K562 (cell line): ENCODE measurements around the gene HNRNPF. TPM values are rescaled to one million over a fixed set of nuclear protein-coding genes. Genes with fewer than 3 reads are reported as not detected.
A peak's percentile ranks its signal among the peaks of the same experiment; 100 is the strongest.

Experiments
- CC2D1A ChIP-seq: fragments of 450-650 bp; IDR thresholded peaks from 2 replicates; pipeline ENCODE4 v1.6.1; 2017; ENCODE audit warnings: mild to moderate bottlenecking
- E2F6 ChIP-seq, 2 experiments: IDR thresholded peaks; 2 replicates each; pipeline ENCODE4 v1.6.1; 2011; ENCODE audit warnings: borderline replicate concordance in 1 of 2, control low read depth in 1 of 2, low read depth in 1 of 2, low read length in 1 of 2, mild to moderate bottlenecking in 1 of 2, mixed read lengths in 1 of 2, moderate library complexity in 1 of 2; ENCODE audit not compliant: insufficient read depth in 1 of 2, insufficient read length in 1 of 2, poor library complexity in 1 of 2, severe bottlenecking in 1 of 2; ENCODE audit errors: extremely low read depth in 1 of 2
- ELF1 ChIP-seq: fragments of 200-800 bp; sonication (Bioruptor generic); IDR thresholded peaks from 2 replicates; pipeline ENCODE4 v1.6.1; 2016; ENCODE audit warnings: missing genetic modification characterization, missing compliant biosample characterization
- FOXJ3 ChIP-seq: sonication (generic); formaldehyde crosslinking; IDR thresholded peaks from 2 replicates; pipeline ENCODE4 v1.4.0; 2020; ENCODE audit warnings: mild to moderate bottlenecking, missing genetic modification reagents
- GABPB1 ChIP-seq: sonication (generic); formaldehyde crosslinking; IDR thresholded peaks from 2 replicates; pipeline ENCODE4 v1.8.0; 2022; ENCODE audit warnings: mild to moderate bottlenecking, missing genetic modification reagents
- GATAD2A ChIP-seq: fragments of 450-650 bp; IDR thresholded peaks from 2 replicates; pipeline ENCODE4 v1.6.1; 2017
- GTF2A2 ChIP-seq: IDR thresholded peaks from 2 replicates; pipeline ENCODE4 v1.6.1; 2016; ENCODE audit warnings: mild to moderate bottlenecking, missing genetic modification characterization, missing compliant biosample characterization
- HDAC2 ChIP-seq: fragments of 450-650 bp; IDR thresholded peaks from 2 replicates; pipeline ENCODE4 v1.6.1; 2016; ENCODE audit warnings: mild to moderate bottlenecking
- HOMEZ ChIP-seq: fragments of 250-450 bp; sonication (Bioruptor Pico); IDR thresholded peaks from 2 replicates; pipeline ENCODE4 v1.4.0; 2020; ENCODE audit warnings: mild to moderate bottlenecking, moderate library complexity
- LCOR ChIP-seq: sonication (generic); formaldehyde crosslinking; IDR thresholded peaks from 2 replicates; pipeline ENCODE4 v1.8.0; 2022; ENCODE audit warnings: mild to moderate bottlenecking, missing genetic modification reagents
- MBD2 ChIP-seq: sonication (generic); IDR thresholded peaks from 2 replicates; pipeline ENCODE4 v1.6.1; 2016; ENCODE audit warnings: low read depth, borderline replicate concordance
- MLX ChIP-seq, 2 experiments: fragments of 450-650 bp in 1 of 2; sonication (generic) in 1 of 2; formaldehyde crosslinking; conservative IDR thresholded peaks; 2 replicates each; pipeline versions ENCODE4 v1.4.0 to v1.8.1; 2020 to 2022; ENCODE audit warnings: mild to moderate bottlenecking in 1 of 2, missing genetic modification reagents in 1 of 2
- NUFIP1 ChIP-seq: fragments of 450-650 bp; IDR thresholded peaks from 2 replicates; pipeline ENCODE4 v1.6.1; 2018; ENCODE audit not compliant: partially characterized antibody
- RBM22 ChIP-seq: fragments of 200-400 bp; formaldehyde crosslinking; IDR thresholded peaks from 2 replicates; pipeline ENCODE4 v1.6.1; 2018; ENCODE audit warnings: low read length, low read depth; ENCODE audit not compliant: poor library complexity, severe bottlenecking
- SIN3A ChIP-seq, 2 experiments: fragments of 150-350 bp in 1 of 2; IDR thresholded peaks; 2 replicates each; pipeline ENCODE4 v1.6.1; 2011 to 2016; ENCODE audit warnings: borderline replicate concordance in 2 of 2, low read depth in 2 of 2, low read length in 2 of 2, mild to moderate bottlenecking in 2 of 2, moderate library complexity in 2 of 2; ENCODE audit not compliant: control insufficient read depth in 1 of 2
- SMARCC2 ChIP-seq: fragments of 450-650 bp; IDR thresholded peaks from 2 replicates; pipeline ENCODE4 v1.6.1; 2017; ENCODE audit warnings: antibody characterized with exemption, moderate library complexity, mild to moderate bottlenecking, low read depth
- SRSF3 ChIP-seq: fragments of 200-400 bp; formaldehyde crosslinking; IDR thresholded peaks from 2 replicates; pipeline ENCODE4 v1.6.1; 2016; ENCODE audit warnings: mild to moderate bottlenecking, low read length, moderate library complexity; ENCODE audit not compliant: insufficient read depth
- SRSF7 ChIP-seq: fragments of 200-400 bp; formaldehyde crosslinking; optimal IDR thresholded peaks from 2 replicates; pipeline ENCODE3; 2017; ENCODE audit warnings: mild to moderate bottlenecking, low read depth, low read length
- SRSF9 ChIP-seq: fragments of 200-400 bp; formaldehyde crosslinking; IDR thresholded peaks from 2 replicates; pipeline ENCODE4 v1.6.1; 2017; ENCODE audit warnings: low read depth, low read length, borderline replicate concordance
- TRIM28 ChIP-seq: fragments of 450-650 bp; IDR thresholded peaks from 2 replicates; pipeline ENCODE4 v1.6.1; 2017
- XRCC3 ChIP-seq: fragments of 450-650 bp; IDR thresholded peaks from 2 replicates; pipeline ENCODE4 v1.6.1; 2017; ENCODE audit warnings: mild to moderate bottlenecking, moderate library complexity
- ZNF165 ChIP-seq: fragments of 250-450 bp; sonication (Bioruptor Pico); IDR thresholded peaks from 2 replicates; pipeline ENCODE4 v1.4.0; 2020; ENCODE audit warnings: borderline replicate concordance
- ZNF232 ChIP-seq: sonication (generic); formaldehyde crosslinking; IDR thresholded peaks from 2 replicates; pipeline ENCODE4 v1.8.0; 2022; ENCODE audit warnings: mild to moderate bottlenecking, missing genetic modification reagents
- ZNF277 ChIP-seq: fragments of 250-450 bp; sonication (Bioruptor Pico); IDR thresholded peaks from 2 replicates; pipeline ENCODE4 v1.8.0; 2022; ENCODE audit warnings: inconsistent platforms, mild to moderate bottlenecking, moderate library complexity, borderline replicate concordance
- ZNF324 ChIP-seq: fragments of 250-450 bp; sonication (Bioruptor Pico); IDR thresholded peaks from 2 replicates; pipeline ENCODE4 v1.4.0; 2020; ENCODE audit warnings: mild to moderate bottlenecking
- polyA plus RNA-seq, 8 experiments: library from polyadenylated mRNA; depleted of rRNA in 4 of 8; stranded (reverse) in 5 of 8; unstranded in 3 of 8; fragments of >200 nt; fragmentation: Nextera tagmentation in 2 of 8; fragmentation: Illumina TruSeq in 1 of 8; extraction: Ambion mirVana in 2 of 8; extraction: Trizol in 1 of 8; gene quantifications; 2 replicates each; pipeline versions ENCODE4 v1.2.1 to v1.2.3, GENCODE V29; 2011 to 2014; ENCODE audit warnings: inconsistent platforms in 1 of 8, missing spikeins in 1 of 8
- total RNA-seq, 7 experiments: library from RNA; depleted of rRNA in 6 of 7; stranded (reverse); fragments of >200 nt in 6 of 7; fragmentation: Illumina TruSeq in 2 of 7; extraction: Trizol in 2 of 7; gene quantifications; 2 replicates each; pipeline versions ENCODE4 v1.2.1 to v1.2.3, GENCODE V29; 2011 to 2021; ENCODE audit warnings: low replicate concordance in 1 of 7

HNRNPF gene
- total and polyA plus RNA-seq, 9 of the 15 experiments (the other 6 are each of a cell fraction or from before 2014, with no cell fraction given): 192 to 489 (median 416) TPM

GRCh38 chr10:43407148-43407575 lies 1.8 kb downstream of the HNRNPF start (continued):
- TF ChIP-seq SIN3A (IDR thresholded peaks at IDR 0.05; ENCODE audit: borderline replicate concordance in 2 of 2, control insufficient read depth in 1 of 2, low read depth in 2 of 2, low read length in 2 of 2): peak in 1 of 2 experiments; percentile 64; a peak in 3 of 4 replicates
- TF ChIP-seq FOXJ3: no peak
- TF ChIP-seq SRSF7: no peak
- TF ChIP-seq GABPB1 (CRISPR knock-in tag): no peak
- TF ChIP-seq TRIM28: no peak
- no peak for TF ChIP-seq ZNF324 (CRISPR knock-in tag)
- TF ChIP-seq SMARCC2: no peak
- TF ChIP-seq ELF1: no peak
- peak; percentile 58; the same call in 1 of the 2 replicates for TF ChIP-seq SRSF3
- TF ChIP-seq CC2D1A: no peak
- TF ChIP-seq MBD2: no peak
- no peak for TF ChIP-seq NUFIP1
- no peak for TF ChIP-seq SRSF9
- no peak for TF ChIP-seq GTF2A2
- TF ChIP-seq ZNF232 (CRISPR knock-in tag): no peak
- 0 out of 2 replicates have a peak, but pooled peaks have one; percentile 11 for TF ChIP-seq GATAD2A
- TF ChIP-seq ZNF277 (CRISPR knock-in tag): no peak
- TF ChIP-seq HOMEZ (CRISPR knock-in tag): no peak
- no peak for TF ChIP-seq XRCC3
- TF ChIP-seq LCOR: no peak
- no peak for TF ChIP-seq MLX (CRISPR knock-in tag; conservative IDR thresholded peaks at IDR 0.05)
- no peak for TF ChIP-seq HDAC2
- TF ChIP-seq ZNF165: no peak
- peak; percentile 62 to 93 for TF ChIP-seq E2F6 (IDR thresholded peaks at IDR 0.05; ENCODE audit: borderline replicate concordance in 1 of 2, extremely low read depth in 1 of 2, insufficient read depth in 1 of 2, insufficient read length in 1 of 2, low read depth in 1 of 2, low read length in 1 of 2, poor library complexity in 1 of 2, severe bottlenecking in 1 of 2)
- TF ChIP-seq RBM22: peak; percentile 74
